Hematopoietic multipotent progenitor cell (in vitro differentiated cells): ENCODE results near the gene NMNAT2. TPM values are rescaled to one million over a fixed set of nuclear protein-coding genes. Genes with fewer than 3 reads are reported as not detected.

ENCODE experiments used
- DNase-seq, 3 donors: peaks; one replicate each; pipeline ENCODE4 v3.0.0-alpha.2; 2011 to 2015; ENCODE audit warnings: low read depth in 2 of 3, low spot score in 2 of 3
- total RNA-seq: library from RNA; depleted of rRNA; stranded (reverse); fragments of >200 nt; gene quantifications from one replicate; pipeline ENCODE4 v1.2.3, GENCODE V29; 2012

The NMNAT2 gene
- total RNA-seq, 1 donor: under 0.01 TPM

DNA sequence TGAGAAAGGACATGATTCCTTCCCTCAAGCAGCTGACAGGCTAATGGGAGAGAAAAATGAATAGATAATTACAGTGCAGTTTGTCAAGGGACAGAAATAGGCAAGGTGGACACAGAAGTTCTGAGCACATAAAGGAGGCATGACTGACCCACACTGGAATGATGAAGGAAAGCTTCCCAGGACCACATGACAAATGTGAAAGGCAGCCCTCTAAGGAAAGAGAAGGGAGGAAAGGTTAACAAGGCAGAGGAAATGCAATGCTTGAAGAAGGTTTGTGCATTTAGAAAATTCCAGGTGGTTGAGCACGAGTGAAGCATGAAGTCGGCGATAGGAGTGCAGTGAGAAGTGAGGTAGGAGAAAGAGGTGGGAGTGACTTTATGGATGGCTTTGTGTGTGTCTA is 194.7 kb downstream of the NMNAT2 start:
- DNase-seq: no peak

DNA sequence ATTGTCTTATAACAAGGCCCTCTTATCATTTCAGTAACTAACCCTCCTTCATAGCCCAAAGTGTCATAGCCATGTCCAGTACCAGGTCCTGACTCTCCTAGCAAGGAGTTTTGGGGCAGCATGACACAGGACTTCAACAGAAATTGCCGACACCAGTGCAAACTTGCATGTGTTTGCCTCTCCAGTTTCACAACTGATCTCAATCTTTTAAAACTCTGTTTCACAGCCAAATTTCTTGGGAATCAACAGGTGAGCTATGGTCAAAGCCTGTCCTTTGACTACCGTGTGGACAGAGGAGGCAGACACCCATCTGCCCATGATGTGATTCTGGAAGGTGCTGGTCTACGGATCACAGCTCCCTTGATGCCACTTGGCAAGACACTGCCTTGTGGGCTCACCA is 195.3 kb downstream of the NMNAT2 start:
- no peak for DNase-seq

DNA sequence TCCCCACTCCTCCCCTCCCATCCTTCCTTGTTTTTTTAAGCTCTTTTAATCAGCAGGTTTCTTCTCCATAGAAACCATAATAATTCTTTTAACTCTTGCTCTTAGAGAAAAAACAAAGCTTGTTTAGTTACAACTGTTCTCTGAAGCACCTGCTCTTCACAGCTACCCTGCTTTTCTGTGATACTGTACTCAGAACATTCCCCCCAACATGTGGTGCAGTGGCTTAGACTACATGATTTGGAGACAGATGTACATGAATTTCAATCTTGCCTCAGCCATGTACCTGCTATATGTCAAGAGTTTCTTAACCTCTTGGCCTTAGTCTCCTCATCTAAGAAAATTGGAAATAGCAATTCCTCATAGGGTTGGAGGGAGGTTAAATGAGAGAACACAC is 198.6 kb downstream of the NMNAT2 start:
- no peak for DNase-seq

DNA sequence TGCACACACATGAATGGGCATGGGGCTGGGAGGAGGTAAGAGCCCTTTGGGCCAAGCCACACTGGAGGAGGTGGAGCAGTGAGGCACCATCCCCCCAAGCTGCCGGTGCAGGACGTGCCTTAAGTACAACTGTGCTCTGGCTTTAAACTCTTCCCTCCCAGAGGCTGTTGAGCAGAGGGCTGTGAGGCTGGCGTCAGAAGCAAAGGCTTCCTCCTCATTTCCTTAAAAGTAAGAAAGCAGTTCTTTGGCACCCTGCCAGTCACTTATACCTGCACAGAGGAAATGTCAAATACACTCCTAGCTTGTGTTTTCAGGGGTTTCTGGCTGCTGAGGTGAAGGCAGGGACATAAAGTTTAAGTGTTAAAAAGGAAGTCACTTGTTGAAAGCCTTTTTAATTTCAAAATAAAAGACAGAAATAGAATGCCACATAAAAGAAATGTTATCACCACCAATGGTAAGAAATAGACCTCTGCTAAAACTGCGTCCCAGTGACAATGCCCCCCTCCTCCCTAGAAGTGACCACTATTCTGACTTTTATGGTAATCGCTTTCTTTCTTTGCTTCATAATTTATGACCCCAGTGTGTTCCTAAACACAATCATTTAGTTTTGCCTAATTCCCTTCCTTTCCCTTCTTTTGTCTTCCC is 199.1 kb downstream of the NMNAT2 start:
- DNase-seq: peak; percentile 8 to 39 (median 22)

DNA sequence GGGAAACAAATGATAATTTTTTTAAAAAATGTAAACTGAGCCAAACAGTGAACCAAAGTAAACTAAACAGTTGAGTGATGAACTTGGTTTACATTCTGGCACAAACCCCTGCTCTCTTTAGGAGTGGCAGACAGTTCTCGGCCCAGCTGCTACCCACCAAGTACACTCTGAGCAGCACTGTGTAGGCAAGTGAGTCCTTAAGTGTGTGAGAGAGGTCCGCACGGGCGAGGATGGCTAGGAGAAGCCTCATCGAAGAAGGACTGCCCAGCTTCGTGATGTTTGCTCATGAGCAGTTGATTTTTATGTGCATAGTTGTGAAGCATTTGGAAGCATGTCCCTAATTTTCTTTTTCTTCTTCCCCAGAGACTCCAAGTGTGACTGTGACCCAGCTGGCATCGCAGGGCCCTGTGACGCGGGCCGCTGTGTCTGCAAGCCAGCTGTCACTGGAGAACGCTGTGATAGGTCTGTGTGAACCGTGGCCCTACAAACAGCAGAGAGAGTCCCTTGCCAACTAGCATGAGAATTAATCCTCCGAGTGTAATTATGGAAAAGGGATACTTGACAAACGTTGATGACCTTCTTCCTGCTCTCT is 200.1 kb downstream of the NMNAT2 start:
- DNase-seq: no peak

DNA sequence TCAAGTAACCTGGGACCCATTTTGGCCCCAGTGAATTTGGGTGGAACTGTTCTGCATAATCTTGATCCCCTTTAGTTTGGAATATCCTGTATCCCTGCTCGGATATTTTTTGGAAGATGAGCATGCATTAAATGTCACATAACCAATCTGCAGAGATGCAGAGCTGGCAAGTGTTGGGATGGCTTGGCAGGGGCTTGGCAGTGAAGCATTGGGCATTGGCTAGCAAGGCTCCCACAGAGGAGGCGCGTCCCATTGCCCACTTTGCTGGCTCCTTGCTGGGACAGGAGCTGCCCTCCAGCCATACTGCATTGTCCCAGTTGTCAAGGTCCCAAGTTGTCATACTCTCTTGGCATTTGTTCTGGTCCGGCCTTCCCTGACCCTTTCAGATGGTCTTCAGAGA is 202.2 kb downstream of the NMNAT2 start:
- no peak for DNase-seq

DNA sequence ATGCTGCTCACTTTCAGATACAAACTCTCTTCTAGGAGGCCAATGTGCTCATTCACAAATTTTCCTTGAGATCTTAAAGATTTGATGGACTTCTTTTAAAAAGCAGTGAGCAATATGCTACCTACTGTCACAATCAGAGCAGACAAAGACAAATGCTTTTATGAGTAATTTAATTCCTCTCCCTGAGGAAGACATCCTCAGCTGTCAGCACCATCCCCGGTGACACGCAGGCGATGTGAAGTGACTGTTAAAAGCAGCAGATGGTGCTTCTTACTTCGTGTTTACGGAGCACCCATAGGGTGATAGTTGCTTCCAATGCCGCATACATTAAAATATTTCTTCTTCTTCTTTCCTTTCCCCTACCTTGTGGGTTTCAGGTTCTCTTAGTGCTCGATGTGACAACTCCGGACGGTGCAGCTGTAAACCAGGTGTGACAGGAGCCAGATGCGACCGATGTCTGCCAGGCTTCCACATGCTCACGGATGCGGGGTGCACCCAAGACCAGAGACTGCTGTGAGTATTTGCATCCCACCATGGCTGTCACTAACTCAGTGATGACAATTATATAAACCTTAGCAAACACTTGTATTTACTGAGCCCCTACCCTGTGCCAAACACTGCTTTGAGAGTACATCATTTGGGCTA is 203.0 kb downstream of the NMNAT2 start:
- DNase-seq: no peak

DNA sequence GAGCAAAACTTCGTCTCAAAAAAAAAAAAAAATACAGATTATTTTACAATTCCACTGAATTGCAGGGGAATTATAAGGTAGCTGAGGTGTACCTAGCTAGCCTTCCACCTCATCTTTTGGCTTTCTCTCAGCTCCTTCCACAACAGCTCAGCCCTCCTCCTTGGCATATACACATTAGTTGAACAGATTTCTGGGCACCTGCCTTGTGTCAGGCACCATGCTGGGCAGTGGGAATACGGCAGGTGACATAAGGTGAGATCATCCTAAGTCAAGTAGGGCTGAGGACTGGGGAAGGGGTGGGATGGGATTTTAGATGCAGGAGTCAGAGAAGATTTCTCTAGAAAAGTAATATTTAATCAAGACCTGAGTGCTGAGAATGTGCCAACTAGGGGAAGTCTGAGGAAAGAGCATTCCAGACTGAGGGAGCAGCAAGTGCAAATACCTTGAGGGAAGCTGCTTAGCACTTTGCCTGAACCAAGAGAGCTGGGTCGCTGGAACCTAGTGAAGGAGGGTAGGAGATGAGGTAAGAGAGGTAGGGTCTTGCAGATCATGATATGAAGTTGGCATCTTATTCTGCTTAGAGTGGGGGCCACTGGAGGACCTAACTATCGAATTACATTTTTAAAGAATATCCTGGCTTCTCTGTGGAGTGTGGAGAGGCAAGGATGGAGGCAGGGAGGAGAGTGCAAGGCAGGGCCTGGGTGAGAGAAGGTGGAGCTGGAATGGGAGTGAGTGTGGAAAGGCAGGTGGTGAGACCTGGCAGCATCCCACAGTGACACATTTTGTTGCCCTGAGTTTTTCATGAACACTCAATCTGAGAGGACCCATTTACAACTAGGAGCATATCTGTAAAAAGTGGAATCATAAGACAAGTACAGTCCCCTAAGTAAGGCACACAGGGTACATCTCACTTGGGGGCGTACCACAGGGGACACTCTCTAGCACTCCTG is 203.9 kb downstream of the NMNAT2 start:
- DNase-seq: no peak

DNA sequence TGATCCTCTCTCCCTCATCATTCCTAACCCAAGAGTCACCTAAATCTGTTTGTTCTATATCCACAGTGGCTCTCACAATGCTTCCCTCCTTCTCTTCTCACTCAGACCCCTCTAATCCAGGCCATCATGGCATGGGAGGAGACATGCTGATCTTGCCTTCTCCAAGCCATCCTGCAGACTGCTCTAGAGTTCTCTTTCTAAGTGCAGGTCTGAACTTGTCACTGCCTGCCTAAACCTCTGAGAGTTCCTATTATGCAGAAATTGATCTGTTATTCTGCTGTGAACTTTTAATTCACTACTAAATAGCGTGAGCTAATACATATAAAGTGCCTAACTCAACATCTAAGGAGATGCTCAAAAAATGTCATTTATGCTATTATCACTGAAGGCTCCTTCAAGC is 205.3 kb downstream of the NMNAT2 start:
- no peak for DNase-seq

DNA sequence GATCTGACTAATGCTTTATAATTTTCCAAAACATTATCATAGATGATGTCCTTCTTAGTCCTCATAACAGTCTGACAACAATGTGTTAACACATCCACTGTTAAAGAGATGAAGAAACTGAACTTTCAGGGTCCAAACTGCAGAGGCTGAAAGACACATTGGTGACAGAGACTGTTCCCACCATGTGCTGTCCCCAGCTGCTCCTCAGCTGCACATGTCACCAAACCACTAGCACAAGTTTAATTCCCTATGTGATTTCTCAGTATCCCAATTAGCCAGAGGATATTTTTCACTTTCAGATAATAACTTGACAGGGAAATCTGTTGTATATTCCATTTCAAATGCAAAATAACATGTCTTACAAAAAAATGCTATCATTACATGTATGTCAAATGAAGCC is 207.5 kb downstream of the NMNAT2 start:
- no peak for DNase-seq

DNA sequence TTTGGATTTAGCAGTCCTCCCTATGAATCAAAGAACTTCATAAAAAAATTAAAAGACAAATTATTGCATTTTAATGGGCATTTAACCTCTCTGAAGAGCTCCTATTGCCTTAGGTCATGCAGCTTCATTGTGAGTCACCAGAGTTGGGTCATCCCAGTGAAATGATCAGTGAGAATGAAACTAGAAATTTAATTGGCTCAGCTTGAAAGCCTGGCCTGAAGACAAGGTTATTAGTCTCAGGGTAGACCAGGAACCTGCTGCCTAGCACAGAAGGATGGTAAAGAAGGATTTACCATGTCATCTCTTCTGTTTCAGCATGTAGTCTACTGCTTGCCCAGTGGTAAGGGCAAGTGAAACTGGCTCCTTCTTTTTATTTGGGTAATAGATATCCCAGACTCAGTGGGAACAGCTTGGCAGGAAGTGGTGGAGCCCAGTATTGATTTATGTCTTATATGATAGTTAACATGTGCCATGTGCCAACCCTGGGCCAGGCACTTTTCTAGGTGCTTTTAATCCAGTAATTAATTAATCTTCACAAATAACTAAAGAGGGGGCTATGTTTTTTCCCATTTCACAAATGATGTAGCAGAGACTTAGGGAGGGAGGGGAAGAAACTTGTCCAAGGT is 208.5 kb downstream of the NMNAT2 start:
- no peak for DNase-seq

DNA sequence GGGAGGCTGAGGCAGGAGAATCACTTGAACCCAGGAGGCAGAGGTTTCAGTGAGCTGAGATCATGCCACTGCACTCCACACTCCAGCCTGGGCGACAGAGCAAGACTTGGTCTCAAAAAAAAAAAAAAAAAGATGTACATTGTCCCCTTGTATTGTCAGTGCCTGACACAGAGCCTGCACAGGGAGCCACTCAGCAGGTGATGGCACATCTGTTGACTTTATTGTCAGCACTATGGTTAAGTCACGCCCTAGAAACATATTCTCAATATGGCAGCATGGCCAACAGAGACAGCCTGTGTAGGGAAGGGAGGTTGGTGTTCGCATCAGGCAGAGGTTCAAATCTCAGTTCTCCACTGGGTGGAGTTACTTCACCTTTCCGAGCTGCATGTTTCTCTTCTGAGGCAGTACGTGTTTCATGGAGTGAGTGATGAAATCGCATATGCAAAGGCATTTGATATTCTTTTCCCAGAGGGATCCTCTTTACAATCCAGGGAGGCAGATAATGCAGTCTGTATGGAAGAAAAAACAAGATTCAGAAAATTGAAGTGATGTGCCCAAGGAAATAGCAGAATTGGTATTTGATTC is 211.6 kb downstream of the NMNAT2 start:
- no peak for DNase-seq

DNA sequence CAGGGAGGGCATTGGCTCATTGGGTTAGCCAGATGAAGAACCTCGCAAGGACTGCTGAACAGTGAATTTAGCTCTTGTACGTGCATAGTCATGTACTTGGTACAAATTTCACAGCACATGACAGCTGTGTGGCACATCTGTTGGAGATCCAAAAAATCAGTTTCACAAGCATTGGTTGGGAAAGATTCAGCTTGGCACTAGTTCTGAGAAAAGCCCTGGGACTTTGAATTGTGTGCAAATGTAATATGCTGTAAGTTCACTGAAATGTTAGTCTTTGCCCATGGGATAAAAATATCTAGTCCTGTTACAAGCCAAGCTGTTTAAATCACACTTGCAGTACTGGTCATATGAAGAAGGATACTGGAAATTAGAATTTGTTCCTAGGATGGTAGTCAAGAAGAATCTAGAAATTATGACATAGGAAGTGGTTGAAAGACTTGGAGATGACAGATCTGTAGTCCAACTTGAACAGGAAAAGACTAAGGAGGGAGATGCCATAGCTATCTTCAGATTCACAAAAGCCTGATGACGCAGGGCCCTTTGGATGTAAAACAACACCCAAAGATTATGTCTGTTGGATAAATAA is 212.9 kb downstream of the NMNAT2 start:
- no peak for DNase-seq

DNA sequence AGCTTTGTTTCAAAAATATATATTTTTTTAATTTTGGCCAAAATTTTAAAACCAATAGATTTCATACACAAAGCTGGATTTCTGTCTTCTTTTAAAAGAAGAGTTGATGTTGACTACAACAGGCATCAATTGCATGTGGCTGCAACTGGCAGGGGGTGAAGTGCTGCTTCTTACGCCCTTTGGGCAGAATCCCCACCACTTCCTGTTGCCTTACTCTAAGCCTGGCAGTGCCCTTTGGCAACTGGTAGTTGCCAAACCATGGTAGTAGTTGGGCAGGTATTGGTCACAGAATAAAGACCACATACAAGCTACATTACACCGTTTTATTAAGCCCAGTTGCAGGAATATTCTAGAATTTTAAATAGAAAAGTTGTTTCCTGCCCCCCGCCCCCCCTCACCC is 215.1 kb downstream of the NMNAT2 start:
- no peak for DNase-seq

DNA sequence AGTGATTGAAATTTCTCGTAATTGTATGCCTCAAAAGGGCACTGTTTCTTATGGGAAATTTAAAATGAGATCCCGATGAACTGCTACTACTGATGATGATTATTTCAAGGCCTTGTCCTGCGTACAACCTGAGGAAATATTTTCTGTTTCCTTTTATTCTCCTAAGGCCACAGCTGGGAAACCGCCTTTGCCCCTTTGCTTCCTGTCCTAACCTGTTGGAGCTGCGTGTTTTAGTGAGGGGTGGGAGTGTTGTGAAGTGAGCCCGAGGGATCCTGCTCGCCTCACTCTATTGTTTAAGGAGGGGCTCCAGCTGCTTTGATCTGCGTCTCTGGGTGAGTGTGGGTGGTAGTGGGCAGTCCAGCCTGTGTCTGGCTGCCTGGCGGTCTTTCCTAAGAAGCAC is 217.7 kb downstream of the NMNAT2 start:
- DNase-seq: no peak

DNA sequence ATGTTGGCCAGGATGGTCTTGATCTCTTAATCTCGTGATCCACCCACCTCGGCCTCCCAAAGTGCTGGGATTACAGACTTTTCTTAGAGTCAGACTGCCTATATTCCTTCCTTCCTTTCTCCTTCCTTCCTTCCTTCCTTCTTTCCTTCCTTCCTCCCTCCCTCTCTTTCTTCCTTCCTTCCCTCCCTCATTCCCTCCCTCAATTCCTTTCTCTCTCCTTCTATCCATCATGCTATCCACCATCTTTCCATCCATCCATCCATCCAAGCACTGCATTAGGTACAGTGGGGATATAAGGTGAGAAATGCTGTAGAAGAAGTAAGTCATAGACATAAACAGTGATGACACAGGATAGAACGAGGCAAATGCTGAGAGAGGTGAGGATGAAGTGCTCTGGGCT is 218.9 kb downstream of the NMNAT2 start:
- DNase-seq: no peak

DNA sequence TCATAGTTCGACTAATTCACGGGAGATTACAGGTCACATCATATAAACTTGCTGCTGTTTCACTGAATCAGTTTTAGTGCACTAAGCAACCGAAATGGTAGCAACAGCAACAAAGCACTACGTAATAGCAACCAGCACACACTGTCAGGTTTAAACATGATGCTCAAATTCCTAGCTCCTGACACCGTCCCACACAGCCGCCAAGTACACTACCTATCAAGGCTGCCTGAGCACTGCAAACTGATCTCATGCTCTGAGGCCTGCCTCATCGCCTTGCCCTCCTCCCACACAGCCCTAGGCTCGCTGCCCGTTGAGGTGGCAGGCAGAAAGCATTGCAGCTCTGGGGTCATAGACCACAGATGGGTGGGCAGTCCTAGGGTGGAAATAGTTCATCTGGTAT is 219.7 kb downstream of the NMNAT2 start:
- DNase-seq: no peak
